GM10266 (cell line): ENCODE data around the gene TMPRSS7.

Experiments
- DNase-seq: peaks from one replicate; pipeline ENCODE4 v3.0.0; 2012; ENCODE audit errors: extremely low spot score
- TF ChIP-seq, protein P1 (sequence below): IDR thresholded peaks from 2 replicates; pipeline ENCODE4 v1.5.1; 2012; ENCODE audit warnings: mild to moderate bottlenecking, low read depth; ENCODE audit not compliant: control insufficient read depth, insufficient read depth; ENCODE audit errors: missing control alignments

Gene TMPRSS7

DNA sequence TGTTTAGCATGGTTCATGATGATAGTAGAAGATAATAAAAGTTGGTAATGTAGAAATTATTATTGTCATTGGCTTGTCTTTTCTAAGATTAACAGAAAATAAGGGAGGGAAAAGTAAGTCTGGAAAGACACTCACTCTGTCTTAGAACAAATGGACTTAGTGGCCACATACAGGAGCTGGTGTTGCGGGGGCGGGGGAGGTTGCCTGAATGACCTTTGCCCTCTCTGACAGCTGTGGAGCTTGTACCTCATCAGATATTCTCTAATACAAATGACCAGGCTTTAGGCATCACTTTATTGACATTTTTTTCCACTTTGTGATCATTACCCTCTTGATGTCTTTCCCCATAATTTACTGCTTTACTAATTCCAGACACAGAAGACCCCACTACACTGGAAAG lies 29.9 kb upstream of the TMPRSS7 start:
- no peak for DNase-seq
- TF ChIP-seq, protein P1, sequence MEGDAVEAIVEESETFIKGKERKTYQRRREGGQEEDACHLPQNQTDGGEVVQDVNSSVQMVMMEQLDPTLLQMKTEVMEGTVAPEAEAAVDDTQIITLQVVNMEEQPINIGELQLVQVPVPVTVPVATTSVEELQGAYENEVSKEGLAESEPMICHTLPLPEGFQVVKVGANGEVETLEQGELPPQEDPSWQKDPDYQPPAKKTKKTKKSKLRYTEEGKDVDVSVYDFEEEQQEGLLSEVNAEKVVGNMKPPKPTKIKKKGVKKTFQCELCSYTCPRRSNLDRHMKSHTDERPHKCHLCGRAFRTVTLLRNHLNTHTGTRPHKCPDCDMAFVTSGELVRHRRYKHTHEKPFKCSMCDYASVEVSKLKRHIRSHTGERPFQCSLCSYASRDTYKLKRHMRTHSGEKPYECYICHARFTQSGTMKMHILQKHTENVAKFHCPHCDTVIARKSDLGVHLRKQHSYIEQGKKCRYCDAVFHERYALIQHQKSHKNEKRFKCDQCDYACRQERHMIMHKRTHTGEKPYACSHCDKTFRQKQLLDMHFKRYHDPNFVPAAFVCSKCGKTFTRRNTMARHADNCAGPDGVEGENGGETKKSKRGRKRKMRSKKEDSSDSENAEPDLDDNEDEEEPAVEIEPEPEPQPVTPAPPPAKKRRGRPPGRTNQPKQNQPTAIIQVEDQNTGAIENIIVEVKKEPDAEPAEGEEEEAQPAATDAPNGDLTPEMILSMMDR: no peak

DNA sequence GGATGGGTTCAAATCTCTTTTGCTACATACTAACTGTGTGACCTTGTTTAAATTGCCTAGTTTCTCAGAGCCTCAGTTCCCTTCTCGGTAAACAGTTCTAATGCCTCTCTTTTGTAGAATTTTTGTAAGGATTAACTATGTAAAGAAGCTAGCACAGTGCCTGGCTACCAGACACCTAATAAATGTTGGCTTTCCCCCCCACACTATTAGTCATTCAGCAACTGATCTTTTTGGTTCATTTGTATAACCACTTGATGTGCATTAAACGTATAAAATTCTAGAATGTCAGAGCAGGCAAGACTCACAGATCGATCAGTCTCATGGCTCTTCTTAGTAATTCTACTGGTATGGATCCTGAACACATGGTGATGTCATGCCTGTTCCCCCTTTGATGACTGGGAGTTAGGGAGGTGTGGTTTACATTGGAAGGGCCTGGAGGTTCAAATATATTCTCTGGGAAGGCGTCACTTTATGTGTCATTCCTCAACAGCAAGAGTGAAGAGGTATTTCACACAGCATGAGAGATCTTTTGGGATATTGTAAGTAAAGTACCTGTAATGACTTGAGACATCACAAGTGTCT lies 29.4 kb upstream of the TMPRSS7 start:
- TF ChIP-seq, protein P1: no peak
- no peak for DNase-seq

- no peak for DNase-seq
- TF ChIP-seq, protein P1: no peak
These were observed 26.9 kb upstream of the TMPRSS7 start for GRCh38 chr3:112007633-112008032.

GRCh38 chr3:112009670-112010069 lies 24.9 kb upstream of the TMPRSS7 start:
- TF ChIP-seq, protein P1: no peak
- no peak for DNase-seq

DNA sequence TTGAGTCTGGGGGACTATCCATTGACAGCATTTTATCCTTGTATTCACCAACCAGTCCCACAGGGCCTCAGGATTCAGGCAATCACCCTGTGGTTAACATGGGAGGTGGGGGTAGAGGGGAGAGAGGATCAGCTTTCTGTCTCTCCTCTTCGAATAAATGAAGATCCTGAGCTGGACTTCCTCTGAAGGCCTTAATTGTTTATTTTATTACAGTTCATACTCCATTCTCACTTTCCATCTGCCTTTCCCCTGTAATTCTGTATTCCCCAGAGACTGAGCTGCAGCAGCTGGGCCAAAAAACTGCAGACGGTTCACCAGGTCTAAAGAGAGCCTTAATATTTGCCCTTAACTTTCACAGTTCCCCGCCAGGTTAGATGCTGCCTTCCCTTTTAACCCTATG lies 23.9 kb upstream of the TMPRSS7 start:
- TF ChIP-seq, protein P1: no peak
- DNase-seq: no peak

GRCh38 chr3:112011376-112011940 lies 23.1 kb upstream of the TMPRSS7 start:
- TF ChIP-seq, protein P1: no peak
- DNase-seq: no peak

- no peak for DNase-seq
- TF ChIP-seq, protein P1: no peak
These were observed 22.1 kb upstream of the TMPRSS7 start for GRCh38 chr3:112012205-112012992.
